ENCODE results near the gene STK11. TPM values are rescaled to one million over a fixed set of nuclear protein-coding genes. Genes with fewer than 3 reads are reported as not detected.

The STK11 gene
- total and polyA plus RNA-seq, 4 donors, result 30.1 to 59.5 (median 49.1) TPM

- H3K4me3 ChIP-seq (ENCODE audit: low read length in 2 of 2), result no peak overlapping the region
- H3K27me3 ChIP-seq (ENCODE audit: control insufficient read depth in 1 of 2, insufficient read depth in 2 of 2, low read length in 1 of 2), result no peaks in the 10 kb centered on the region
- no peak overlapping the region for H3K27ac ChIP-seq (ENCODE audit: low read depth in 1 of 2, low read length in 2 of 2)
- 64 to 66% methylated on average over 32 to 34 of the region's 34 CpGs for WGBS, 2 donors
- no peaks in the 10 kb centered on the region for H3K9me3 ChIP-seq (ENCODE audit: control insufficient read depth, low read length)
- DNase-seq (no peak), ATAC-seq (ENCODE audit: low FRiP score) (no peak)
- no peaks in the 10 kb centered on the region for H3K4me1 ChIP-seq (ENCODE audit: control insufficient read depth in 1 of 2, insufficient read depth in 2 of 2, low read length in 2 of 2)
- intact Hi-C loops (cut with DNase I), result loop anchor here in 1 of 2 donors (2.0 kb wide), 1 partner anchor 18 kb away; no protein-coding TSS in a partner anchor
- H3K36me3 ChIP-seq (ENCODE audit: control insufficient read depth in 1 of 2, insufficient read depth in 2 of 2, low read length in 1 of 2), result no peaks in the 10 kb centered on the region
Observed at GRCh38 chr19:1238369-1239303, 33.1 kb downstream of the STK11 start.

DNA sequence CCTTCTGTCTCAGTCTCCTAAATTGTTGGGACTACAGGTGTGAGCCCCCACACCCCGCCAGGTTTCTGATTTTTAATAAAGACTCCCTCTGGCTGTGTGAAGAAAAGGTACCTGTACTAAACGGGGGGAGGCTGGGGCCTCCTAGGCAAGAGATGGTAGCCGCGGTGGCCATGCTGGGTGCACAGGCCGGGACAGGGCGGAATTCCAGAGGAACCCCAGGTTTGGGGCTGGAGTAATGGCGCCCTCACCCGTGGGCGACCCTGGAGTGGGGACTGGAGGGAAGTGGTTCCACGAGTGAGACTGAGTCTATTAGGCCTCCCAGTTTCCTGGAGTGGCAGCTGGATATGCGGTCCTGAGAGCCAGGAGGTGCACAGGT is 33.8 kb downstream of the STK11 start:
- 83 to 89% methylated on average over 11 of the region's 11 CpGs for WGBS, 2 donors
- DNase-seq (no peak), ATAC-seq (ENCODE audit: low FRiP score) (peak; percentile 0)
- Histone ChIP-seq H3K36me3 (ENCODE audit: control insufficient read depth in 1 of 2, insufficient read depth in 2 of 2, low read length in 1 of 2) (no peaks in the 10 kb centered on the region), H3K4me1 (ENCODE audit: control insufficient read depth in 1 of 2, insufficient read depth in 2 of 2, low read length in 2 of 2) (no peaks in the 10 kb centered on the region), H3K27ac (ENCODE audit: low read depth in 1 of 2, low read length in 2 of 2) (peak overlapping the region in 1 of 2 donors; percentile 63), H3K9me3 (ENCODE audit: control insufficient read depth, low read length) (no peaks in the 10 kb centered on the region), H3K27me3 (ENCODE audit: control insufficient read depth in 1 of 2, insufficient read depth in 2 of 2, low read length in 1 of 2) (no peaks in the 10 kb centered on the region), H3K4me3 (ENCODE audit: low read length in 2 of 2) (no peak overlapping the region)
- intact Hi-C loops (cut with DNase I), result loop anchor here in 1 of 2 donors (2.0 kb wide), 1 partner anchor 19 kb away; no protein-coding TSS in a partner anchor

DNA sequence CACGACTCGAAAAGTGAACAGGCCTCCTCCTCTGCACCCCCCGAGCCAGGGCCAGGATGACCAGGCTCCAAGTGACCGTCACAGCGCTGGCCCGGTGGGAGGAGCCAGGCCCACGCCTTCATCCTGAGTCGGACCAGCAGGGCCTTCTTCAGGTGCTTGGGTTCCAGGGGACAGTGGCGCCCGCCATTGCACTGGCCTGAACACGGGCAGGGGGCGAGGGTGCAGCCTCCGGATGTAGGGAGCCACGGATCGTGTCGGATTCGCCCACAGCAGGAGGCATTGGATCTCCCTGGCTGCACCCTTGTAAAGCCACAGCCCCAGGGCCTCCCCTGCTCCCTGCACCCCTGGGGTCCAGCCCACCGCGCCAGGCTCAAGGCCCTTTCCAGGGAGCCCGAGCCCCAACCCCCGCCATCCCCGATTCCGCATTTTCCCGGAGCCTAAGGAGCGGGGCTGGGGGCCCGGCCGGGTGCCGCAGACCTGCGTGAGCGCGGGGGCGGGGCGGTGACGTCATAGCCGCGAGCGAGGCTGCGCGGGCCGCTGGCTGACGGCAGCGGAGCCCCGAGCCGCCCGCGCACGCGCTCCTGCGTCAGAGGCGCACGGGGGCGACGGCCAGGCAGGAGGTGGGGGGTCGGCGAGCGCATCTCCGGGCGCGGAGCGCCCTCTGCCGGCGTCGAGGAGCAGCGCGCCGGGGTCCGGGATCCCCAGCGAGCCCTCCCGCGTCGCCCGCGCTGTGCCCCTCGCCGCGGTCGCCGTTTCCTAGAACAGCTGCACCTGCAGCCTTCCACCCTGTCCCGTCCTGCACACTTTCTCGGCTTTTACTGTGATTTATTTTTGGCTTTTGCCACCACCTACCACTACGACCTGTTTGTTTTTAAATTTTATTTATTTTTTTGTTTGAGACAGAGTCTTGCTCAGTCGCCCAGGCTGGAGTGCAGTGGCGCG is 34.5 kb downstream of the STK11 start:
- DNase-seq (peak; percentile 91 to 97), ATAC-seq (ENCODE audit: low FRiP score) (peak; percentile 76)
- no peaks in the 10 kb centered on the region for H3K36me3 ChIP-seq (ENCODE audit: control insufficient read depth in 1 of 2, insufficient read depth in 2 of 2, low read length in 1 of 2)
- H3K9me3 ChIP-seq (ENCODE audit: control insufficient read depth, low read length), result no peaks in the 10 kb centered on the region
- H3K27ac ChIP-seq (ENCODE audit: low read depth in 1 of 2, low read length in 2 of 2), result peak overlapping the region; percentile 63 to 64
- 12 to 19% methylated on average over 50 to 84 of the region's 84 CpGs for WGBS, 2 donors
- no peaks in the 10 kb centered on the region for H3K4me1 ChIP-seq (ENCODE audit: control insufficient read depth in 1 of 2, insufficient read depth in 2 of 2, low read length in 2 of 2)
- H3K27me3 ChIP-seq (ENCODE audit: control insufficient read depth in 1 of 2, insufficient read depth in 2 of 2, low read length in 1 of 2), result no peaks in the 10 kb centered on the region
- H3K4me3 ChIP-seq (ENCODE audit: low read length in 2 of 2), result no peak overlapping the region
- intact Hi-C loops (cut with DNase I), result loop anchor here in 1 of 2 donors (2.0 kb wide), 1 partner anchor 19 kb away; no protein-coding TSS in a partner anchor

DNA sequence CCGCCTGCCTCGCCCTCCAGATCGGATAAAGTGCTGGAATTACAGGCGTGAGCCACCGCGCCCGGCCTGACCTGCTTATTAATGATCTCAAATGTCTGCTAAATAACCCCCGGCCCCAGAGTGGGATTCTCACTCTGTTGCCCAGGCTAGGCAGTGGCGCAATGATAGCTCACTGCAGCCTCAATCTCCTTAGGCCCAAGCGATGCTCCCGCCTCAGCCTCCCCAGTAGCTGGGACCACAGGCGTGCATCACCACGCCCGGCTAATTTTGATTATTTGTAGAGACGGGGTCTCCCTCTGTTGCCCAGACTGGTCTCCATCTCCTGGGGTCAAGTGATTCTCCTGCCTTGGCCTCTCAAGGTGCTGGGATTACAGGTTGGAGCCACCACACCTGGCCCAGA is 35.3 kb downstream of the STK11 start:
- Histone ChIP-seq H3K27me3 (ENCODE audit: control insufficient read depth in 1 of 2, insufficient read depth in 2 of 2, low read length in 1 of 2) (no peaks in the 10 kb centered on the region), H3K27ac (ENCODE audit: low read depth in 1 of 2, low read length in 2 of 2) (no peak overlapping the region), H3K4me3 (ENCODE audit: low read length in 2 of 2) (no peak overlapping the region), H3K4me1 (ENCODE audit: control insufficient read depth in 1 of 2, insufficient read depth in 2 of 2, low read length in 2 of 2) (no peaks in the 10 kb centered on the region), H3K9me3 (ENCODE audit: control insufficient read depth, low read length) (no peaks in the 10 kb centered on the region), H3K36me3 (ENCODE audit: control insufficient read depth in 1 of 2, insufficient read depth in 2 of 2, low read length in 1 of 2) (no peaks in the 10 kb centered on the region)
- intact Hi-C loops (cut with DNase I), result no loop called here
- DNase-seq (no peak), ATAC-seq (ENCODE audit: low FRiP score) (no peak)
- 64% methylated on average over 15 of the region's 15 CpGs for WGBS, 2 donors

DNA sequence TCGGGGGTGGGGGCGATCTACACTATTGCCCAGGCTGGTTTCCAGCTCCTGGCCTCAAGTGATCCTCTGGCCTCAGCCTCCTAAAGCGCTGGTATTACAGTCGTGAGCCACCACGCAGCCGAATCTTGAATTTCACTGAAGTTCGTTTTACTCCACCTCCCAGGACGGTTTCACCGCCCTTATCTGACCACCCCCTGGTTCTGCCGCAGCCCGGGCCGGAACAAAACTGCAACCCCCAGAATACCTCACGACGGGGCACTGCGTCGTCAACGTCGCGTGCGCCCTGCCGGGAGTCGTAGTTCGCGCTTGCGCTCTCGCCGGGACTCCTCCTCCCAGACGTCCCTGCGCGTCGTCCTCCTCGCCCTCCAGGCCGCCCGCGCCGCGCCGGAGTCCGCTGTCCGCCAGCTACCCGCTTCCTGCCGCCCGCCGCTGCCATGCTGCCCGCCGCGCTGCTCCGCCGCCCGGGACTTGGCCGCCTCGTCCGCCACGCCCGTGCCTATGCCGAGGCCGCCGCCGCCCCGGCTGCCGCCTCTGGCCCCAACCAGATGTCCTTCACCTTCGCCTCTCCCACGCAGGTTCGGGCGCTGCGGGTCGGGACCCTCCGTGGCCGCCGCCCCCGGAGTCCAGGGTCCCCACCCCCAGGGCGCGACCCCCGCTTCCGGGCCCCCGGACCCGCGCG is 36.0 kb downstream of the STK11 start, which contains the start of gene ATP5F1D:
TSS of gene ATP5F1D (plus strand) at position 335 of the 679 bp plus-strand sequence. CDS start at position 435, 100 bp downstream.
- peak; percentile 75 for ATAC-seq (ENCODE audit: low FRiP score)
- peak within 1 kb of the TSS; percentile 56 to 82 for H3K4me3 ChIP-seq (ENCODE audit: low read length in 2 of 2)
- H3K27ac ChIP-seq (ENCODE audit: low read depth in 1 of 2, low read length in 2 of 2), result peak within 1 kb of the TSS in 1 of 2 donors; percentile 82
- H3K27me3 ChIP-seq (ENCODE audit: control insufficient read depth in 1 of 2, insufficient read depth in 2 of 2, low read length in 1 of 2), result no peaks in the 10 kb centered on the region
- no peaks in the 10 kb centered on the region for H3K4me1 ChIP-seq (ENCODE audit: control insufficient read depth in 1 of 2, insufficient read depth in 2 of 2, low read length in 2 of 2)
- 0% methylated on average over 68 to 79 of the region's 79 CpGs for WGBS, 2 donors
- peak; percentile 97 to 99 for DNase-seq
- intact Hi-C loops (cut with DNase I), result no loop called here
- no peaks in the 10 kb centered on the region for H3K9me3 ChIP-seq (ENCODE audit: control insufficient read depth, low read length)
- no peaks in the 10 kb centered on the region for H3K36me3 ChIP-seq (ENCODE audit: control insufficient read depth in 1 of 2, insufficient read depth in 2 of 2, low read length in 1 of 2)

- Histone ChIP-seq H3K4me3 (ENCODE audit: low read length in 2 of 2) (no peak overlapping the region), H3K27ac (ENCODE audit: low read depth in 1 of 2, low read length in 2 of 2) (peak overlapping the region in 1 of 2 donors; percentile 81), H3K36me3 (ENCODE audit: control insufficient read depth in 1 of 2, insufficient read depth in 2 of 2, low read length in 1 of 2) (no peaks in the 10 kb centered on the region), H3K9me3 (ENCODE audit: control insufficient read depth, low read length) (no peaks in the 10 kb centered on the region), H3K27me3 (ENCODE audit: control insufficient read depth in 1 of 2, insufficient read depth in 2 of 2, low read length in 1 of 2) (peaks cover 0 to 2% of the 10 kb centered on the region in 2 donors), H3K4me1 (ENCODE audit: control insufficient read depth in 1 of 2, insufficient read depth in 2 of 2, low read length in 2 of 2) (no peaks in the 10 kb centered on the region)
- ATAC-seq (ENCODE audit: low FRiP score), result peak; percentile 68
- DNase-seq, result peak; percentile 93 to 95
- intact Hi-C loops (cut with DNase I), result loop anchor here (1.0 kb wide), 1 partner anchor 23 kb away; no protein-coding TSS in a partner anchor
- 10 to 13% methylated on average over 30 to 33 of the region's 33 CpGs for WGBS, 2 donors
Observed at GRCh38 chr19:1243768-1244692, 38.5 kb downstream of the STK11 start.

DNA sequence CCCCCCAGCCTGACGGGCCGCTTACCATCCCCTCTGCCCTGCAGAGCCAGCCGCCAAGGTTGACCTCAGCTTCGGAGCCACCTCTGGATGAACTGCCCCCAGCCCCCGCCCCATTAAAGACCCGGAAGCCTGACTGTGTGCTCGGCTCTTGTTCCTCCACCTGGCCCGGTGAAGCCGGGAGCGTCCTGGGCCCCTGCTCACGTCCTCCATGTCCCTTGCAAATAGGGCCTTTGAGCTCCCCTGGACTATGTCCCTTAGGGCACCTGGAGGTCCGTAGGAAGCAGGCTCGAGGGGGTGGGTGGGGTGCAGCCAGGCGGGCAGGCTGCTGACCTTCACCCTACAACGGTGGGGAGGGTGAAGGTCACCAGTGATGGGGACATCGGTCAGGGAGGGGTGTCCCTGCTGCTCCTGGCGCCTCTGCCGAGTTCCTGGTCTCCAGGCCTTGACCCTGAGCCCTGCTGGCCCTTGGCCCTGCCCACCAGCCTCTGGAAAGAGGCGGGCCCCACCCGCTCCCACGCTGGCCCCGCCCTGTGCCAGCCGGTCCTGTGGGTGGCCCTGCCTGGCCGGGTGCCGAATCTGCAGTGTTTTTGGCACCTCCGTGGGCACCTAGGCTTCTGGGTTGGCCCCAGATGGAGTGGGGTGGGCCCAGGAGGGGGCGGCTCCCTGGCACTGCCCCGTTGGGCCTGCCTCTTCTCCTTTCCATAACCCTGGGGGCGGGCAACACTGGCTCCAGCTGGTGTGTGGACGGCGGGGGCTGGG is 39.3 kb downstream of the STK11 start:
- Histone ChIP-seq H3K27ac (ENCODE audit: low read depth in 1 of 2, low read length in 2 of 2) (peak overlapping the region in 1 of 2 donors; percentile 81), H3K4me3 (ENCODE audit: low read length in 2 of 2) (no peak overlapping the region), H3K9me3 (ENCODE audit: control insufficient read depth, low read length) (no peaks in the 10 kb centered on the region), H3K27me3 (ENCODE audit: control insufficient read depth in 1 of 2, insufficient read depth in 2 of 2, low read length in 1 of 2) (peaks cover 0 to 2% of the 10 kb centered on the region in 2 donors), H3K36me3 (ENCODE audit: control insufficient read depth in 1 of 2, insufficient read depth in 2 of 2, low read length in 1 of 2) (no peaks in the 10 kb centered on the region), H3K4me1 (ENCODE audit: control insufficient read depth in 1 of 2, insufficient read depth in 2 of 2, low read length in 2 of 2) (no peaks in the 10 kb centered on the region)
- peak; percentile 0 for ATAC-seq (ENCODE audit: low FRiP score)
- intact Hi-C loops (cut with DNase I), result loop anchor here (1.0 kb wide), 1 partner anchor 22 kb away; no protein-coding TSS in a partner anchor
- WGBS, 2 donors, result 3 to 4% methylated on average over 29 to 31 of the region's 31 CpGs
- DNase-seq, result peak; percentile 89 to 90

Measured in aorta (tissue), 5 donors.